HUES6 (cell line): ENCODE measurements around the gene SOX4.
A peak's percentile ranks its signal among the peaks of the same experiment; 100 is the strongest.
"Not testable (repeated sequence)": the region's sequence is repeated elsewhere in the genome, so short reads cannot be mapped to it uniquely, and the experiment has no call there.

Experiments
- H3K27ac ChIP-seq: 2 replicates; pipeline ENCODE4 v1.7.0; 2013; ENCODE audit warnings: low read depth, mild to moderate bottlenecking, low read length, inconsistent platforms
- H3K27me3 ChIP-seq: 2 replicates; pipeline ENCODE4 v1.6.1; 2013; ENCODE audit warnings: low read length; ENCODE audit not compliant: control insufficient read depth, insufficient read depth
- H3K36me3 ChIP-seq: 2 replicates; pipeline ENCODE4 v1.6.1; 2013; ENCODE audit warnings: low read length; ENCODE audit not compliant: control insufficient read depth, insufficient read depth
- H3K4me1 ChIP-seq: 2 replicates; pipeline ENCODE4 v1.6.1; 2013; ENCODE audit warnings: low read length; ENCODE audit not compliant: control insufficient read depth, insufficient read depth
- H3K4me3 ChIP-seq: 2 replicates; pipeline ENCODE4 v1.5.1; 2013; ENCODE audit warnings: low read depth, low read length
- H3K9ac ChIP-seq: one replicate; pipeline ENCODE4 v1.6.1; 2013; ENCODE audit warnings: mild to moderate bottlenecking, low read length
- H3K9me3 ChIP-seq: 2 replicates; pipeline ENCODE4 v1.6.1; 2013; ENCODE audit warnings: low read depth, low read length; ENCODE audit not compliant: control insufficient read depth, insufficient read depth

SOX4 gene

DNA sequence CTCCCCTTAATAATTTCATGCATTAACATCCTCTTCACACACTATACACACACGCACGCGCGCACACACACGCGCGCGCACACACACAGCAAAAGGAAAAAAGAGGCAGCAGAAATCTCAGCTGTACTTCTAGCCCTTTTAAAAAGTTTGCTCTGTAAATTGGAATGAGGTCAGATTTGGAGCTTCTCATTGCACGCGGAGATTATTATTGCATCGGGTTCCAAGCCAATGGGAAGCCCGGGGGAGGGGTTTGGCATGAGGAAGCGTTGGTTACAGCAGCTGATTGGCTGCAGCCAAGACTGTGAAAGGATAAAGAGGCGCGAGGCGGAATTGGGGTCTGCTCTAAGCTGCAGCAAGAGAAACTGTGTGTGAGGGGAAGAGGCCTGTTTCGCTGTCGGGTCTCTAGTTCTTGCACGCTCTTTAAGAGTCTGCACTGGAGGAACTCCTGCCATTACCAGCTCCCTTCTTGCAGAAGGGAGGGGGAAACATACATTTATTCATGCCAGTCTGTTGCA, at the start of gene SOX4:
TSS of gene SOX4 (plus strand) at position 340 of the 515 bp plus-strand sequence. CDS start 784 bp downstream, outside the sequence.
- Histone ChIP-seq H3K27me3 (0 out of 2 replicates have a peak, but pooled peaks cover under 1% of the 10 kb centered on the region), H3K9ac (peak within 1 kb of the TSS; percentile 99), H3K36me3 (peaks cover 34% of the 10 kb centered on the region), H3K9me3 (no peaks in the 10 kb centered on the region), H3K27ac (peak within 1 kb of the TSS; percentile 90), H3K4me1 (peaks cover 7% of the 10 kb centered on the region), H3K4me3 (peak within 1 kb of the TSS; percentile 98)

DNA sequence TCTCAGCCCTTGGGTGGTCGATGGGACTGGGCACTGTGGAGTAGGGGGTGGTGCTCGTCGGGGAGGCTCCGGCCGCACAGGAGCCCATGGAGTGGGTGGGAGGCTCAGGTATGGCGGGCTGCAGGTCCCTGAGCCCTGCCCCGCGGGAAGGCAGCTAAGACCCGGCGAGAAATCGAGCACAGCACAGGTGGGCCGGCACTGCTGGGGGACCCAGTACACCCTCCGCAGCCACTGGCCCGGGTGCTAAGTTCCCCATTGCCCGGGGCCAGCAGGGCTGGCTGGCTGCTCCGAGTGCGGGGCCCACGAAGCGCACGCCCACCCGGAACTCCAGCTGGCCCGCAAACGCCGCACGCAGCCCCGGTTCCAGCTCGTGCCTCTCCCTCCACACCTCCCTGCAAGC, 41.3 kb upstream of the SOX4 start:
- H3K9me3 ChIP-seq = peaks cover 32% of the 10 kb centered on the region
- not testable (repeated sequence) for H3K9ac ChIP-seq, H3K27ac ChIP-seq, H3K27me3 ChIP-seq, H3K36me3 ChIP-seq, H3K4me1 ChIP-seq
- H3K4me3 ChIP-seq = peak overlapping the region; percentile 13; the same call in 1 of the 2 replicates

DNA sequence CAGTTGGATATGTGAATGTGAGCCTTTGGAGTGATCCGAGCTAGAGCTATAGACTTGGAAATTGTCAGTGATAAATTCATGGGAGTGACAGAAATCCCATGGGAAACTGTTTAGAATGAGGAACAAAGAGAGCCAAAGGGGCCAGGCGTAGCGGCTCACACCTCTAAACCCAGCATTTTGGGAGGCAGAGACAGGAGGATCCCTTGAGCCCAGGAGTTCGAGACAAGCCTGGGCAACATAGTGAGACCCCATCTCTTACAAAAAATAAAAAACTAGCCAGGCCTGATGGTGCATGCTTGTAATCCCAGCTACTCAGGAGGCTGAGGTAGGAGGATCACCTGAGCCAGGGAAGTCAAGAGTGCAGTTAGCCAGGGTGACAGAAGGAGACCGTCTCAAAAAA, 39.3 kb upstream of the SOX4 start:
- Histone ChIP-seq H3K4me1 (peaks cover 9% of the 10 kb centered on the region), H3K9me3 (peaks cover 15% of the 10 kb centered on the region), H3K27ac (no peak overlapping the region), H3K9ac (no peak overlapping the region), H3K27me3 (no peaks in the 10 kb centered on the region), H3K36me3 (no peaks in the 10 kb centered on the region), H3K4me3 (no peak overlapping the region)

DNA sequence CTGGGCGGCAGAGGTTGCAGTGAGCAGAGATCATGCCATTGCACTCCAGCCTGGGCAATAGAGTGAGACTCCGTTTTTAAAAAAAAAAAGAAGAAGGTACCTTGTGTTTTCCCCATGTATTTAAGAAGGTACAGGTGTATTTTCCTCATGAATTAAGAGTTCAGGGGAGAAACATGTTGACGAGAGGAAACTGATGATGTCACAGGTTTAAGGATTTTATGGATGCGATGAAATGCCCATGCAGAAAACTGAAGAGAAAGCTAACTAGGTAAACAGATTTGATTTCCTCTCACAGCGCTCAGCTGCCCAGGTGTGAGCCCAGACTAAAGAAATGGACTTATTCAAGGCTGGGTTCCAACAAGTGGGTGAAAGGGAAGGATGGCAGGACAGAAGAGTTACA, 38.4 kb upstream of the SOX4 start:
- no peaks in the 10 kb centered on the region for H3K27me3 ChIP-seq
- no peak overlapping the region for H3K4me3 ChIP-seq
- no peak overlapping the region for H3K9ac ChIP-seq
- peaks cover 9% of the 10 kb centered on the region for H3K4me1 ChIP-seq
- H3K27ac ChIP-seq = no peak overlapping the region
- H3K9me3 ChIP-seq = peaks cover 6% of the 10 kb centered on the region
- H3K36me3 ChIP-seq = no peaks in the 10 kb centered on the region

DNA sequence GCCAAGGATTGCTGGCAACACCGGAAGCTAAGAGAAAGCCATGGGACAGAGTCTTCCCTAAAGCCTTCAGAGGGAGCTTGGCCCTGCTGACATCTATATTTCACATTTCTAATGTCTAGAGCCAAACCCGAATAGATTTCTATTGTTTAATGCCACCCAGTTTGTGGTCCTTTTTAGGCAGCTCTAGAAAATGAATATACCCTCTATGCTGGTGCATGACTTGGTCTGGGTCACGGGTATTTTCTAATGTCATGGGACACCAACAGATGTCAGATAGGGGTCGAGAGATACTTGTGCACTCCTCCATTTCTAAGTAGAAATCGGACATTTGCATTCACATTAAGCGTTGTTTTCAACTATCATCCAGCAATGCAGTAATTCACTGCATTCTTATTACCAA, 37.0 kb upstream of the SOX4 start:
- no peaks in the 10 kb centered on the region for H3K36me3 ChIP-seq
- no peak overlapping the region for H3K9ac ChIP-seq
- no peaks in the 10 kb centered on the region for H3K27me3 ChIP-seq
- H3K4me1 ChIP-seq = peaks cover 9% of the 10 kb centered on the region
- H3K9me3 ChIP-seq = no peaks in the 10 kb centered on the region
- H3K27ac ChIP-seq = no peak overlapping the region
- H3K4me3 ChIP-seq = no peak overlapping the region

DNA sequence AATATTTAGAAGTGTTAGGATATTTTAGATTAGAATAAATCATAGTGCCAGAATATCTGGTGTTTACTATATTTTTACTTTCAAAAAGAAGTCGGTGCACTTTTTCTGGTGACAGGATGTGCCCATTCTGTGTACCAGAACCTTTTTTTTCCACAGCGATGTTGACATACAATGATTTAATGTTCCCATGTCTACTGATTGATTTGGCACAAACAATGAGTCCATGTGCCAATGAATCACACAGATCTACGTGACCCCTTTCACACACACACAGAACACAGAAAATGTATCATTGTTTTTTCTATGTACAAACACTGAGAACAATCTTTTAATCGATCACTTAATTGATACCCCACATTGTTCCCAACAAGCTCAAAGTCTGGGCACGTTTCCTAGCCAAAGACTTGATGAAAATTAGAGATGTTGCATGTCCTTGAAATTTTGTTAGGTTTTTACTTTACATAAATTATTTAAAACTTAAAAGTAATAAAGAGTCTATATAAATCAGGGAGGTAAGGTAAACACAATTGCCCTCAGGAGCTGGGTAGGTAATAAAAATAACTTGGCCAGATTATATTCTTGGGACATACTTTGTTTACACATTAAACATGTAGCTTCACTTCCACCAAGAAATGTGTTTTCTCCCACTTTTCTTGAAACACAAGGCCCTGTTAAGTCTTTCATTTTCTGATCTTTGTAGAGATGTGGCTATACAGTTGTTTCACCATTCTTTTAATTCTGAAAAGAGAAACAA, 36.4 kb upstream of the SOX4 start:
- no peaks in the 10 kb centered on the region for H3K36me3 ChIP-seq
- no peaks in the 10 kb centered on the region for H3K9me3 ChIP-seq
- H3K9ac ChIP-seq = no peak overlapping the region
- H3K4me3 ChIP-seq = no peak overlapping the region
- H3K27ac ChIP-seq = no peak overlapping the region
- H3K27me3 ChIP-seq = no peaks in the 10 kb centered on the region
- H3K4me1 ChIP-seq = peaks cover 9% of the 10 kb centered on the region

DNA sequence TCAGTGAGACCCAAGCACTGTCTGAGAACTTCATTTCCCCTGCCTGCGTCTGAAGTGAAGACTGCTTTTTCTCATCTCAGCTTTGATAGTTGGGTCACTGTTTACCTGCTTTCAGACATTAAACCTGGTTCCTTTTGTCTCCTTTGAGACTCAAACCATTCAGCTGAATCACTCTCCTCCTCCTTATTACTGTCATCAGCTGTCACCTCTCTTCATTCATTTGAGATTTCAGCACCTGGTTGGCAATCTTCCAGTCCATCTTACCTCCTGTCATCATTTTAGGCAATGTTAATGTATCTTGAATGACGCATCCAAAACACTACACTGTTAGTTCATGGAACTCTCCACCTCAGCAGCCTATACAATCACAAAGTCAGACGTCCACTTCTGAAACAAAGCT, 34.3 kb upstream of the SOX4 start:
- H3K36me3 ChIP-seq = no peaks in the 10 kb centered on the region
- H3K27ac ChIP-seq = no peak overlapping the region
- H3K27me3 ChIP-seq = no peaks in the 10 kb centered on the region
- no peak overlapping the region for H3K9ac ChIP-seq
- H3K9me3 ChIP-seq = no peaks in the 10 kb centered on the region
- H3K4me1 ChIP-seq = no peaks in the 10 kb centered on the region
- no peak overlapping the region for H3K4me3 ChIP-seq

DNA sequence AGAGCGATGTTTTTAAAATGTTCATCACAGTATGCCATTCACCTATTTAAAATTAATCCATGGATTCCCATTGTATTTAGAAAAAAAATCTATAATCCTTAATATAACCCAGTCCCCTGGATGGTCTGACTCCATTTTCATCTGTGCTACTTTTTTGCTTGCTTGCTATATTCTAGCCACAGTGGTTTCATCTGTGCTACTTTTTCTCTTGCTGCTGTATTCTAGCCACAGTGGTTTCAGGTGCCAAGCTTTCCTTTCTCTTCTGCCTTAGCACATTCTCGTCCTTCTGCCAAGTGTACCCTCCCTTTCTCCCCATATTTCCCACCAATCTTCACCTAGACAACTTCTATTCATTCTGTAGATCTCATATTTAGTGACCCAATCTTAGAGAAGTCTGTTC, 33.3 kb upstream of the SOX4 start:
- no peak overlapping the region for H3K27ac ChIP-seq
- no peaks in the 10 kb centered on the region for H3K36me3 ChIP-seq
- no peaks in the 10 kb centered on the region for H3K4me1 ChIP-seq
- H3K4me3 ChIP-seq = no peak overlapping the region
- H3K9ac ChIP-seq = no peak overlapping the region
- no peaks in the 10 kb centered on the region for H3K27me3 ChIP-seq
- no peaks in the 10 kb centered on the region for H3K9me3 ChIP-seq

DNA sequence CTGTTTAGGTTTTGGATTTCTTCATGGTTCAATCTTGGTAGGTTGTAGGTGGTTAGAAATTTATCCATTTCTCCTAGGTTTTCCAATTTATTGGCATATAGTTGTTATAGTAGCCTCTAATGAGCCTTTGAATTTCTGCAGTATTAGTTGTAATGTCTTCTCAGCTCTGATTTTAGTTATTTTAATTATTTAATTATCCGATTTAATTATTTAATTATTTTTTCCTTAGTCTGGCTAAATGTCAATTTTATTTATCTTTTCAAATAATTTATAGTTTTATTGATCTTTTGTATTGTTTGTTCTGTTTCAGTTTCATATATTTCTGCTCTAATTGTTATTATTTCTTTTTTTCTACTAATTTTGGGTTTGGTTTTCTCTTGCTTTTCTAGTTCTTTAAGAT, 28.1 kb upstream of the SOX4 start:
- H3K4me3 ChIP-seq = no peak overlapping the region
- H3K36me3 ChIP-seq = no peaks in the 10 kb centered on the region
- H3K4me1 ChIP-seq = no peaks in the 10 kb centered on the region
- no peaks in the 10 kb centered on the region for H3K27me3 ChIP-seq
- no peak overlapping the region for H3K27ac ChIP-seq
- no peak overlapping the region for H3K9ac ChIP-seq
- no peaks in the 10 kb centered on the region for H3K9me3 ChIP-seq

DNA sequence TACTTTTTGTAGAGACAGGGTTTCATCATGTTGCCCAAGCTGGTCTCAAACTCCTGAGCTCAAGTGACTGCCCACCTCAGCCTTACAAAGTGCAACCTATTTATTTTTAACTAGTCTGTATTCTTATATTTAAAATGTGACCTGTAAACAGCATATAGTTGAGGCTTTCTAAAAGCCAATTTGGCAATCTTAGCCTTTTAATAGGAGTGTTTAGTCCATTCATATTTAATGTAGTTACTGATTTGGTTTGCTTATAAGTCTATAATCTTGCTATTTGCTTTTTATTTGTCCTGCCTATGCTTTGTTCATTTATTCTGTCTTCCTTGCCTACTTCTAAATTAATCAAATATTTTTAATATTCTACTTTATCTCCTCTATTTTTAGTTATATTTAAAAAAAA, 15.0 kb upstream of the SOX4 start:
- no peak overlapping the region for H3K27ac ChIP-seq
- H3K9ac ChIP-seq = no peak overlapping the region
- H3K4me3 ChIP-seq = no peak overlapping the region
- H3K27me3 ChIP-seq = no peaks in the 10 kb centered on the region
- H3K4me1 ChIP-seq = no peaks in the 10 kb centered on the region
- H3K9me3 ChIP-seq = peaks cover 26% of the 10 kb centered on the region
- no peaks in the 10 kb centered on the region for H3K36me3 ChIP-seq

DNA sequence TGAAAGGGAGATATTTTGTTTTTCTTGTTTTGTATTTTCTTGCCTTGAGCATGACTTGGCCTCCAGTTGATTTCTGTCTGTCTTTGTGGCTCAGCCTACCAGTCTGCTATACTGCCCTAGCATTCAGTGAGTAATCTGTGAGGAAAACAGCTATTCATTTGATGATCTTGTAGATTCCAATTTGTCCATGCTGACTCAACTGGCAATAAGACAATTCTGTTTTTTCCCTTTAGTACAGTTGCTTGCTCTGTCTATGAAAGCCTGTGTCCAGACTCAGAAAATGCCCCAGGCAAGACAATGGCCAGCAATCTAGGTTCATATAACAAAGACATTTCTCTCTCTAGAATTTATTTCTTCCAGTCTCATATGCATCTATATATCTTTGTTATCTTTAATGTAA, 10.9 kb upstream of the SOX4 start:
- H3K9ac ChIP-seq = no peak overlapping the region
- no peak overlapping the region for H3K27ac ChIP-seq
- no peak overlapping the region for H3K4me3 ChIP-seq
- H3K4me1 ChIP-seq = no peaks in the 10 kb centered on the region
- H3K9me3 ChIP-seq = peaks cover 26% of the 10 kb centered on the region
- no peaks in the 10 kb centered on the region for H3K36me3 ChIP-seq
- H3K27me3 ChIP-seq = peaks cover 4% of the 10 kb centered on the region; the same call in 1 of the 2 replicates
